ENCODE data around the gene CRYGA. TPM values are rescaled to one million over a fixed set of nuclear protein-coding genes. Genes with fewer than 3 reads are reported as not detected.

The CRYGA gene
- total RNA-seq, 1 experiment from 2014 or later, result not detected

DNA sequence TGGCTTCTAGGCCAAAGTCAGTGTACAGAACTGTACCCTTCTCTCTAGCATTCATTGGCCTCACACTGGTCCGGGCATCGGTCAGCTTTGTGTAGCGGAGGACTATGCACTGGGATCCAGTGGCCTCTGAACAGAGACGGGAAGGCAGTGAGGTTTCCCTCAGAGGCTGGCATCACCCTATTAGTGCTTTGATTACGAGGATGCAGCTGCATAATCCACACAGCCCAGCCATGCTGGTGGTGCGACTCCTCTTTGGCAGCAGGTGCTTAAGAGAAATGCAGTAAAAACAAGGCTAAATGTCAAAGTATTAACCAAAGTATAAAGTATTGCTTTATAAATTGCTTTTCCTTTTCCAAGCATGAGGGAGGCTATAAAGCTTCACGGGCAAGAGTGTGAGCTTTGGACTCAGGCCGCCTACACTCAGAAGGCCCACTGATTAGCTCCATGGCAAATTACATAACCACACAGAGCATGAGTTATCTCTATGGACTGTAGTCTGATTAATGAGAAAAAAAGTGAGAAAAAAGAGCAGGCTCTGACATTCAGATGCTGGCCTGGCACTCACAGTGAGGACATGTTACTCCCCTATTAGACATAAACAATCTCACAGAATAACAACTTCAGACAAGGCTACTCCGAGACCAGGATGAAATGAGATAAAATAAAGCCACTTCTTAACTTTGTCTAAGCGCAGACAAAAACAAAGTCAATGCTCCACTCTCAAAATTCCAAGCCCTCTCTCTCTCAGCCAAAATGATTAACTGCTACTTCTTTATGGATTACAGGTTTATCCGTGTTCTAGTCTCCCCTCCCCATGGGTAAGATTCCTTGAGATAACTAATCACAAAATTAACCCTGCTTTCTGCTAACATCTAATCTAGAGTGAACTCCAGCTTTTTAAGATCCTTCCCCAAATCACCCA lies 27.3 kb downstream of the CRYGA start:
- BruUV-seq (replicated peaks), result no TSS peak
- intact Hi-C loops (cut with micrococcal nuclease; ENCODE audit: unreplicated experiment), result no loop called here
- Histone ChIP-seq H3K36me3 (ENCODE audit: control insufficient read depth, insufficient read depth, low read length) (no peaks in the 10 kb centered on the region), H3K4me3 (ENCODE audit: low read depth in 2 of 2, low read length in 2 of 2) (no peak overlapping the region), H3K27ac (ENCODE audit: low read length) (no peak overlapping the region), H3K9me3 (ENCODE audit: control insufficient read depth, insufficient read depth, low read depth, low read length) (no peaks in the 10 kb centered on the region), H3K27me3 (ENCODE audit: control insufficient read depth, insufficient read depth, low read length) (no peaks in the 10 kb centered on the region), H3K4me1 (ENCODE audit: control insufficient read depth, insufficient read depth, low read length) (no peaks in the 10 kb centered on the region)
- in situ Hi-C loops (cut with HindIII; ENCODE audit: low pct_unique_long_range_greater_than_20kb, low sequenced_read_pairs), result no loop called here
- ChIA-PET POLR2A (interaction anchor here (0.6 kb wide), 1 partner anchor 991 kb away, joined by 3 read pairs; no protein-coding TSS in a partner anchor), CTCF (no interaction called here)
- no peak for DNase-seq (ENCODE audit: low read depth, low spot score)
- ATAC-seq, result no peak
- TF ChIP-seq, protein P1, sequence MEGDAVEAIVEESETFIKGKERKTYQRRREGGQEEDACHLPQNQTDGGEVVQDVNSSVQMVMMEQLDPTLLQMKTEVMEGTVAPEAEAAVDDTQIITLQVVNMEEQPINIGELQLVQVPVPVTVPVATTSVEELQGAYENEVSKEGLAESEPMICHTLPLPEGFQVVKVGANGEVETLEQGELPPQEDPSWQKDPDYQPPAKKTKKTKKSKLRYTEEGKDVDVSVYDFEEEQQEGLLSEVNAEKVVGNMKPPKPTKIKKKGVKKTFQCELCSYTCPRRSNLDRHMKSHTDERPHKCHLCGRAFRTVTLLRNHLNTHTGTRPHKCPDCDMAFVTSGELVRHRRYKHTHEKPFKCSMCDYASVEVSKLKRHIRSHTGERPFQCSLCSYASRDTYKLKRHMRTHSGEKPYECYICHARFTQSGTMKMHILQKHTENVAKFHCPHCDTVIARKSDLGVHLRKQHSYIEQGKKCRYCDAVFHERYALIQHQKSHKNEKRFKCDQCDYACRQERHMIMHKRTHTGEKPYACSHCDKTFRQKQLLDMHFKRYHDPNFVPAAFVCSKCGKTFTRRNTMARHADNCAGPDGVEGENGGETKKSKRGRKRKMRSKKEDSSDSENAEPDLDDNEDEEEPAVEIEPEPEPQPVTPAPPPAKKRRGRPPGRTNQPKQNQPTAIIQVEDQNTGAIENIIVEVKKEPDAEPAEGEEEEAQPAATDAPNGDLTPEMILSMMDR (IDR thresholded peaks at IDR 0.05), result no peak

- ATAC-seq (no peak), DNase-seq (ENCODE audit: low read depth, low spot score) (no peak)
- TF ChIP-seq SIN3A (IDR thresholded peaks at IDR 0.05; ENCODE audit: borderline replicate concordance, insufficient read depth, low read depth, low read length) (no peak), POLR2AphosphoS5 (IDR thresholded peaks at IDR 0.05; ENCODE audit: low read depth, low read length) (no peak), TCF7L2 (IDR thresholded peaks at IDR 0.05; ENCODE audit: low read depth, low read length) (no peak)
- TF ChIP-seq, protein P1 (IDR thresholded peaks at IDR 0.05), result no peak
- TF ChIP-seq, protein P2, sequence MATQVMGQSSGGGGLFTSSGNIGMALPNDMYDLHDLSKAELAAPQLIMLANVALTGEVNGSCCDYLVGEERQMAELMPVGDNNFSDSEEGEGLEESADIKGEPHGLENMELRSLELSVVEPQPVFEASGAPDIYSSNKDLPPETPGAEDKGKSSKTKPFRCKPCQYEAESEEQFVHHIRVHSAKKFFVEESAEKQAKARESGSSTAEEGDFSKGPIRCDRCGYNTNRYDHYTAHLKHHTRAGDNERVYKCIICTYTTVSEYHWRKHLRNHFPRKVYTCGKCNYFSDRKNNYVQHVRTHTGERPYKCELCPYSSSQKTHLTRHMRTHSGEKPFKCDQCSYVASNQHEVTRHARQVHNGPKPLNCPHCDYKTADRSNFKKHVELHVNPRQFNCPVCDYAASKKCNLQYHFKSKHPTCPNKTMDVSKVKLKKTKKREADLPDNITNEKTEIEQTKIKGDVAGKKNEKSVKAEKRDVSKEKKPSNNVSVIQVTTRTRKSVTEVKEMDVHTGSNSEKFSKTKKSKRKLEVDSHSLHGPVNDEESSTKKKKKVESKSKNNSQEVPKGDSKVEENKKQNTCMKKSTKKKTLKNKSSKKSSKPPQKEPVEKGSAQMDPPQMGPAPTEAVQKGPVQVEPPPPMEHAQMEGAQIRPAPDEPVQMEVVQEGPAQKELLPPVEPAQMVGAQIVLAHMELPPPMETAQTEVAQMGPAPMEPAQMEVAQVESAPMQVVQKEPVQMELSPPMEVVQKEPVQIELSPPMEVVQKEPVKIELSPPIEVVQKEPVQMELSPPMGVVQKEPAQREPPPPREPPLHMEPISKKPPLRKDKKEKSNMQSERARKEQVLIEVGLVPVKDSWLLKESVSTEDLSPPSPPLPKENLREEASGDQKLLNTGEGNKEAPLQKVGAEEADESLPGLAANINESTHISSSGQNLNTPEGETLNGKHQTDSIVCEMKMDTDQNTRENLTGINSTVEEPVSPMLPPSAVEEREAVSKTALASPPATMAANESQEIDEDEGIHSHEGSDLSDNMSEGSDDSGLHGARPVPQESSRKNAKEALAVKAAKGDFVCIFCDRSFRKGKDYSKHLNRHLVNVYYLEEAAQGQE (IDR thresholded peaks at IDR 0.05; ENCODE audit: insufficient read depth in 1 of 2, low read depth in 2 of 2, low read length in 1 of 2), result no peak
- in situ Hi-C loops (cut with HindIII; ENCODE audit: low pct_unique_long_range_greater_than_20kb, low sequenced_read_pairs) (no loop called here), intact Hi-C loops (cut with micrococcal nuclease; ENCODE audit: unreplicated experiment) (no loop called here)
- H3K36me3 ChIP-seq (ENCODE audit: control insufficient read depth, insufficient read depth, low read length), result no peaks in the 10 kb centered on the region
- no peak overlapping the region for H3K27ac ChIP-seq (ENCODE audit: low read length)
- ChIA-PET CTCF (no interaction called here), POLR2A (interaction anchor here (0.6 kb wide), 1 partner anchor 992 kb away, joined by 3 read pairs; no protein-coding TSS in a partner anchor)
- H3K27me3 ChIP-seq (ENCODE audit: control insufficient read depth, insufficient read depth, low read length), result no peaks in the 10 kb centered on the region
- no peak overlapping the region for H3K4me3 ChIP-seq (ENCODE audit: low read depth in 2 of 2, low read length in 2 of 2)
- H3K4me1 ChIP-seq (ENCODE audit: control insufficient read depth, insufficient read depth, low read length), result no peaks in the 10 kb centered on the region
- no TSS peak for BruUV-seq (replicated peaks)
- no peaks in the 10 kb centered on the region for H3K9me3 ChIP-seq (ENCODE audit: control insufficient read depth, insufficient read depth, low read depth, low read length)
Measured at GRCh38 chr2:208134928-208135586, 28.3 kb downstream of the CRYGA start.

Measured in Panc1 (cell line).